ENCODE measurements around the gene SUSD4.

DNA sequence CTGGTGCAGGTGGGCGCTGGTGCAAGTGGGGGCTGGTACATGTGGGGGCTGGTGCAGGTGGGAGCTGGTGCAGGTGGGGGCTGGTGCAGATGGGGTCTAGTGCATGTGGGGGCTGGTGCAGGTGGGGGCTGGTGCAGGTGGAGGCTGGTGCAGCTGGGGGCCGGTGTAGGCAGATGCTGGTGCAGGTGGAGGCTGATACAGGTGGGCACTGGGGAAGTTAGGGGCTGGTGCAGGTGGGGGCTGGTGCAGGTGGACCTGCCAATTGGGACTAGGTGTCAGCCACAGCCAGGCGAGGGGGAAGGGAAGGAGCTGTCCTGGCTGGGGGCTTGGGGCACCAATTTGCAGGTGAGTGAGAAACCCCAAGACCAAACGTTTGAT is 174.5 kb downstream of the SUSD4 start:
- TF ChIP-seq TAF1 (IDR thresholded peaks at IDR 0.05; ENCODE audit: borderline replicate concordance, low read depth, low read length) (no peak), TARDBP (IDR thresholded peaks at IDR 0.05; ENCODE audit: borderline replicate concordance) (no peak), SUZ12 (IDR thresholded peaks at IDR 0.05; ENCODE audit: unreplicated experiment) (no peak), POLR2A (IDR thresholded peaks at IDR 0.05; ENCODE audit: low read depth, low read length) (no peak), HCFC1 (IDR thresholded peaks at IDR 0.05; ENCODE audit: low read length) (no peak), LARP7 (IDR thresholded peaks at IDR 0.05) (no peak), CTCF (IDR thresholded peaks at IDR 0.05 in 2 of 3, conservative IDR thresholded peaks at IDR 0.05 in 1 of 3; ENCODE audit: control insufficient read depth in 2 of 3, extremely low read depth in 1 of 3, insufficient read depth in 1 of 3, low read depth in 3 of 3, low read length in 3 of 3) (no peak), POLR2AphosphoS5 (IDR thresholded peaks at IDR 0.05; ENCODE audit: low read length) (no peak), ZNF592 (IDR thresholded peaks at IDR 0.05) (no peak), USF1 (IDR thresholded peaks at IDR 0.05; ENCODE audit: borderline replicate concordance, extremely low read length, insufficient read depth, low read depth, low read length) (no peak), HDAC2 (IDR thresholded peaks at IDR 0.05) (no peak), SPI1 (IDR thresholded peaks at IDR 0.05; ENCODE audit: borderline replicate concordance, insufficient read depth, low read depth, low read length) (no peak), GABPA (IDR thresholded peaks at IDR 0.05; ENCODE audit: low read depth) (no peak)

All from GM12878 (cell line).